GM23338 (cell line): ENCODE measurements around the gene RIMS3. TPM values are rescaled to one million over a fixed set of nuclear protein-coding genes. Genes with fewer than 3 reads are reported as not detected.

ENCODE experiments used
- ATAC-seq: fragments of 200-7000 bp; cut with Tn5 transposase; 3 replicates; pipeline ENCODE4 v1.9.1; 2020
- DNase-seq: peaks from one replicate; pipeline ENCODE4 v3.0.0-alpha.2; 2015; ENCODE audit warnings: low spot score
- H2AFZ ChIP-seq: fragments of 200-600 bp; sonication (generic); 2 replicates; pipeline ENCODE4 v1.8.0; 2016; ENCODE audit warnings: antibody characterized with exemption, mild to moderate bottlenecking, moderate library complexity
- H3F3A ChIP-seq: fragments of 200-600 bp; sonication (generic); replicated peaks from 2 replicates; pipeline ENCODE4 v1.8.0; 2017; ENCODE audit warnings: antibody characterized with exemption, mixed run types, low read depth
- H3K27ac ChIP-seq: fragments of 200-600 bp; sonication (generic); 2 replicates; pipeline ENCODE4 v1.6.1; 2016; ENCODE audit warnings: low read depth
- H3K27me3 ChIP-seq: fragments of 200-600 bp; sonication (generic); 2 replicates; pipeline ENCODE4 v1.8.0; 2016; ENCODE audit warnings: mild to moderate bottlenecking, mixed run types, moderate library complexity; ENCODE audit not compliant: insufficient read depth
- H3K36me3 ChIP-seq: fragments of 200-600 bp; sonication (generic); 2 replicates; pipeline ENCODE4 v1.8.0; 2016; ENCODE audit warnings: mild to moderate bottlenecking; ENCODE audit not compliant: insufficient read depth
- H3K4me1 ChIP-seq: fragments of 200-600 bp; sonication (generic); 2 replicates; pipeline ENCODE4 v1.8.0; 2016; ENCODE audit warnings: mild to moderate bottlenecking, moderate library complexity; ENCODE audit not compliant: insufficient read depth
- H3K4me2 ChIP-seq: fragments of 200-600 bp; sonication (generic); 2 replicates; pipeline ENCODE4 v1.7.1; 2017; ENCODE audit warnings: mixed run types
- H3K4me3 ChIP-seq: fragments of 200-600 bp; sonication (generic); 2 replicates; pipeline ENCODE4 v1.6.1; 2016; ENCODE audit warnings: mixed run types
- H3K79me2 ChIP-seq: fragments of 200-600 bp; sonication (generic); replicated peaks from 2 replicates; pipeline ENCODE4 v1.8.0; 2017; ENCODE audit warnings: mild to moderate bottlenecking; ENCODE audit not compliant: insufficient read depth
- H3K9me2 ChIP-seq: fragments of 200-600 bp; sonication (generic); 2 replicates; pipeline ENCODE4 v1.8.0; 2017; ENCODE audit not compliant: insufficient read depth
- H4K20me1 ChIP-seq: fragments of 200-600 bp; sonication (generic); replicated peaks from 2 replicates; pipeline ENCODE4 v1.8.0; 2017; ENCODE audit warnings: mild to moderate bottlenecking; ENCODE audit not compliant: insufficient read depth
- H3K27ac Mint-ChIP-seq: 2 replicates; pipeline ENCODE4 v1.8.0; 2020; ENCODE audit warnings: inconsistent platforms, mild to moderate bottlenecking, moderate library complexity, mixed read lengths
- H3K27me3 Mint-ChIP-seq: 3 replicates; pipeline ENCODE4 v1.8.0; 2022; ENCODE audit warnings: low read depth, mild to moderate bottlenecking, moderate library complexity, mixed read lengths, inconsistent platforms; ENCODE audit not compliant: insufficient read depth, poor library complexity
- H3K36me3 Mint-ChIP-seq: 3 replicates; pipeline ENCODE4 v1.8.0; 2021; ENCODE audit warnings: low read depth, mild to moderate bottlenecking, inconsistent platforms, moderate library complexity, mixed read lengths
- H3K4me1 Mint-ChIP-seq: 3 replicates; pipeline ENCODE4 v1.8.0; 2020; ENCODE audit warnings: mild to moderate bottlenecking, inconsistent platforms, mixed read lengths
- H3K4me3 Mint-ChIP-seq: 3 replicates; pipeline ENCODE4 v1.8.0; 2021; ENCODE audit warnings: moderate library complexity, mild to moderate bottlenecking, inconsistent platforms, mixed read lengths
- H3K9me3 Mint-ChIP-seq: 3 replicates; pipeline ENCODE4 v1.8.0; 2020; ENCODE audit warnings: moderate library complexity, mild to moderate bottlenecking, inconsistent platforms, mixed read lengths
- CREB1 ChIP-seq: fragments of 250-450 bp; sonication (Bioruptor Pico); IDR thresholded peaks from 2 replicates; pipeline ENCODE4 v1.5.0; 2020; ENCODE audit warnings: low read depth, mild to moderate bottlenecking, moderate library complexity
- EZH2 ChIP-seq: fragments of 200-600 bp; sonication (generic); IDR thresholded peaks from one replicate; pipeline ENCODE4 v1.8.0; 2017; ENCODE audit warnings: antibody characterized with exemption, mild to moderate bottlenecking, low read depth; ENCODE audit not compliant: unreplicated experiment
- POLR2AphosphoS5 ChIP-seq: IDR thresholded peaks from 2 replicates; pipeline ENCODE4 v1.6.1; 2016; ENCODE audit warnings: antibody characterized with exemption, low read depth
- STAT1 ChIP-seq: IDR thresholded peaks from one replicate; pipeline ENCODE4 v1.6.1; 2016; ENCODE audit warnings: antibody characterized with exemption; ENCODE audit not compliant: unreplicated experiment
- ZNF331 ChIP-seq: fragments of 250-450 bp; sonication (Bioruptor Pico); IDR thresholded peaks from 2 replicates; pipeline ENCODE4 v1.5.0; 2020; ENCODE audit warnings: low read depth, mild to moderate bottlenecking, moderate library complexity
- polyA plus RNA-seq: library from polyadenylated mRNA; unstranded; fragments of >200 nt; fragmentation: Nextera tagmentation; extraction: Ambion mirVana; gene quantifications from 2 replicates; pipeline ENCODE4 v1.2.1, GENCODE V29; 2016
- total RNA-seq: library from RNA; depleted of rRNA; stranded (reverse); fragments of >200 nt; shearing (Covaris generic); gene quantifications from 2 replicates; pipeline ENCODE4 v1.2.3, GENCODE V29; 2014
- TF ChIP-seq, protein P1 (sequence below): fragments of 250-450 bp; sonication (Bioruptor Pico); IDR thresholded peaks from 2 replicates; pipeline ENCODE4 v1.5.0; 2020; ENCODE audit warnings: mild to moderate bottlenecking, moderate library complexity
- TF ChIP-seq, protein P2 (sequence below), 2 experiments: fragments of 200-600 bp in 1 of 2; sonication (generic) in 1 of 2; conservative IDR thresholded peaks; 2 replicates each; pipeline versions ENCODE4 v1.5.1 to v1.6.1; 2016 to 2017; ENCODE audit warnings: antibody characterized with exemption in 2 of 2, low read depth in 2 of 2, mild to moderate bottlenecking in 2 of 2, moderate library complexity in 1 of 2

Gene RIMS3
- total and polyA plus RNA-seq, 2 experiments from 2014 or later, result 8.7 to 27.2 TPM

DNA sequence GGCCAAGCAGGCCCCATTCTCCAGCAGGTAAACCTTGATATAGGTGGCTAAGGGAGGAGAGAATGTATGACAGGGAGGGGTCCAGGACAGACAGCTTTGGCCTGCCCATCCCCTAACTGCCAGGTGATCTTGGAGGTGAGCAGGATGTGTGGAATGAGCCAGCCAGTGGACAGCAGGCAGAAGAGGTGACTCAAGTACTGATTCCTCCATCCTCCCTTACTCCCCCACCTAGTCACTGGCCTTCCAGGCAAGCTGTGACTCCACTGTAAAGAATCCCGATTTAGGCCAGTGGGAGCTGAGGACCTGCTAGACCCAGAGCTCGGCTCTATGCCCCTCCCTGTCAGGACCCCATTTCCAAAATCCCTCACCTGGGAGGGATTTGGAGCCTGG lies 36.6 kb downstream of the RIMS3 start (continued):
- TF ChIP-seq, protein P1, sequence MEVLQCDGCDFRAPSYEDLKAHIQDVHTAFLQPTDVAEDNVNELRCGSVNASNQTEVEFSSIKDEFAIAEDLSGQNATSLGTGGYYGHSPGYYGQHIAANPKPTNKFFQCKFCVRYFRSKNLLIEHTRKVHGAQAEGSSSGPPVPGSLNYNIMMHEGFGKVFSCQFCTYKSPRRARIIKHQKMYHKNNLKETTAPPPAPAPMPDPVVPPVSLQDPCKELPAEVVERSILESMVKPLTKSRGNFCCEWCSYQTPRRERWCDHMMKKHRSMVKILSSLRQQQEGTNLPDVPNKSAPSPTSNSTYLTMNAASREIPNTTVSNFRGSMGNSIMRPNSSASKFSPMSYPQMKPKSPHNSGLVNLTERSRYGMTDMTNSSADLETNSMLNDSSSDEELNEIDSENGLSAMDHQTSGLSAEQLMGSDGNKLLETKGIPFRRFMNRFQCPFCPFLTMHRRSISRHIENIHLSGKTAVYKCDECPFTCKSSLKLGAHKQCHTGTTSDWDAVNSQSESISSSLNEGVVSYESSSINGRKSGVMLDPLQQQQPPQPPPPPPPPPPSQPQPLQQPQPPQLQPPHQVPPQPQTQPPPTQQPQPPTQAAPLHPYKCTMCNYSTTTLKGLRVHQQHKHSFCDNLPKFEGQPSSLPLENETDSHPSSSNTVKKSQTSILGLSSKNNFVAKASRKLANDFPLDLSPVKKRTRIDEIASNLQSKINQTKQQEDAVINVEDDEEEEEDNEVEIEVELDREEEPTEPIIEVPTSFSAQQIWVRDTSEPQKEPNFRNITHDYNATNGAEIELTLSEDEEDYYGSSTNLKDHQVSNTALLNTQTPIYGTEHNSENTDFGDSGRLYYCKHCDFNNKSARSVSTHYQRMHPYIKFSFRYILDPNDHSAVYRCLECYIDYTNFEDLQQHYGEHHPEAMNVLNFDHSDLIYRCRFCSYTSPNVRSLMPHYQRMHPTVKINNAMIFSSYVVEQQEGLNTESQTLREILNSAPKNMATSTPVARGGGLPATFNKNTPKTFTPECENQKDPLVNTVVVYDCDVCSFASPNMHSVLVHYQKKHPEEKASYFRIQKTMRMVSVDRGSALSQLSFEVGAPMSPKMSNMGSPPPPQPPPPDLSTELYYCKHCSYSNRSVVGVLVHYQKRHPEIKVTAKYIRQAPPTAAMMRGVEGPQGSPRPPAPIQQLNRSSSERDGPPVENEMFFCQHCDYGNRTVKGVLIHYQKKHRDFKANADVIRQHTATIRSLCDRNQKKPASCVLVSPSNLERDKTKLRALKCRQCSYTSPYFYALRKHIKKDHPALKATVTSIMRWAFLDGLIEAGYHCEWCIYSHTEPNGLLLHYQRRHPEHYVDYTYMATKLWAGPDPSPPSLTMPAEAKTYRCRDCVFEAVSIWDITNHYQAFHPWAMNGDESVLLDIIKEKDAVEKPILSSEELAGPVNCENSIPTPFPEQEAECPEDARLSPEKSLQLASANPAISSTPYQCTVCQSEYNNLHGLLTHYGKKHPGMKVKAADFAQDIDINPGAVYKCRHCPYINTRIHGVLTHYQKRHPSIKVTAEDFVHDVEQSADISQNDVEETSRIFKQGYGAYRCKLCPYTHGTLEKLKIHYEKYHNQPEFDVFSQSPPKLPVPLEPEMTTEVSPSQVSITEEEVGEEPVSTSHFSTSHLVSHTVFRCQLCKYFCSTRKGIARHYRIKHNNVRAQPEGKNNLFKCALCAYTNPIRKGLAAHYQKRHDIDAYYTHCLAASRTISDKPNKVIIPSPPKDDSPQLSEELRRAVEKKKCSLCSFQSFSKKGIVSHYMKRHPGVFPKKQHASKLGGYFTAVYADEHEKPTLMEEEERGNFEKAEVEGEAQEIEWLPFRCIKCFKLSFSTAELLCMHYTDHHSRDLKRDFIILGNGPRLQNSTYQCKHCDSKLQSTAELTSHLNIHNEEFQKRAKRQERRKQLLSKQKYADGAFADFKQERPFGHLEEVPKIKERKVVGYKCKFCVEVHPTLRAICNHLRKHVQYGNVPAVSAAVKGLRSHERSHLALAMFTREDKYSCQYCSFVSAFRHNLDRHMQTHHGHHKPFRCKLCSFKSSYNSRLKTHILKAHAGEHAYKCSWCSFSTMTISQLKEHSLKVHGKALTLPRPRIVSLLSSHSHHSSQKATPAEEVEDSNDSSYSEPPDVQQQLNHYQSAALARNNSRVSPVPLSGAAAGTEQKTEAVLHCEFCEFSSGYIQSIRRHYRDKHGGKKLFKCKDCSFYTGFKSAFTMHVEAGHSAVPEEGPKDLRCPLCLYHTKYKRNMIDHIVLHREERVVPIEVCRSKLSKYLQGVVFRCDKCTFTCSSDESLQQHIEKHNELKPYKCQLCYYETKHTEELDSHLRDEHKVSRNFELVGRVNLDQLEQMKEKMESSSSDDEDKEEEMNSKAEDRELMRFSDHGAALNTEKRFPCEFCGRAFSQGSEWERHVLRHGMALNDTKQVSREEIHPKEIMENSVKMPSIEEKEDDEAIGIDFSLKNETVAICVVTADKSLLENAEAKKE, result no peak
- TF ChIP-seq POLR2AphosphoS5, result no peak

DNA sequence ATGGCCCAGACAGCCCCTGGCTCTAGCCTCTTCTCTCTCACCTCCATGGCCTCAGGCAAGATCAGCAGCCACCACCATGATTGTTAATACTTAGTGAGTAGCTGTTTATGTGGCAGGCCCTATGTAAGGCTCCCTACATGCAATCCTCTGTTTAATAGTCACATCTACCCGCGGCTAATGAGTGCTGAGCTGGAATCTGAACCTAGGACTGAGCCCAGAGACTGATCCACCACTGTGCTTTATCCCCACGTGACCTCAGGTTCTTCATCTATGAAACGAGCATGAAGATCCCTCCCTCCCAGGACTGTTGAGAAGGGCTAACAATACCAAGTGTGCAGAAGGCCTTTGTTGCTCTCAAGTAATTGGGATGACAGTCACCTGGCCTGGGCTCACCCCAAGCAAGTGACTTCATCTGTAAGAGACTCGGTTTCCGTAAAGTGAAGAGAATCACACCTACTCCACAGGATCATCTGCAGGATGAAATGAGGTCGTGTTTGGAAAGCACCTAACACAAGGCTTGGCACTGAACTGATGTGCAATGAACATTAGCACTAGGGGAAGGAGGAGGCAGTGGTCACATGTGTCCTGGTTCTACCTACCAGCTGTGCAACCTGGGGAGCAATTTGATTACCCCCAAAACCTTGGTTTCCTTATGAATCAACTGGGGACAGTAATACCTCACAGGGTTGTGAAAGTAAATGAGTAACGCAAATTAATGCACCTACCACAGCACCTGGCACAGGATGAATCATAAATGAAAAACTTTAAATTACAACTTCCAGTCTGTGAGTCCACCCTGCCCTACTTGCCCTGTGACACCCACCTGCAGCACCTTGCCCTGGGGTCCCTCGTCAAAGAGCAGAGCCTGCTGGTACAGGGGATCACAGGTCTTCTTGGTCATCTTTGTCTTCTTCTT lies 37.2 kb downstream of the RIMS3 start:
- Mint-ChIP-seq H3K4me3 (no peak overlapping the region), H3K9me3 (no peaks in the 10 kb centered on the region), H3K4me1 (no peaks in the 10 kb centered on the region), H3K36me3 (no peaks in the 10 kb centered on the region; the same call in 2 of the 3 replicates), H3K27ac (no peak overlapping the region), H3K27me3 (peaks cover 7% of the 10 kb centered on the region)
- Histone ChIP-seq H3K36me3 (no peaks in the 10 kb centered on the region), H2AFZ (no peak overlapping the region), H3K79me2 (no peaks in the 10 kb centered on the region), H4K20me1 (no peaks in the 10 kb centered on the region), H3K4me2 (no peak overlapping the region), H3F3A (no peaks in the 10 kb centered on the region), H3K27me3 (no peaks in the 10 kb centered on the region), H3K9me2 (no peaks in the 10 kb centered on the region), H3K4me1 (no peaks in the 10 kb centered on the region), H3K4me3 (no peak overlapping the region), H3K27ac (no peak overlapping the region)
- TF ChIP-seq, protein P2, sequence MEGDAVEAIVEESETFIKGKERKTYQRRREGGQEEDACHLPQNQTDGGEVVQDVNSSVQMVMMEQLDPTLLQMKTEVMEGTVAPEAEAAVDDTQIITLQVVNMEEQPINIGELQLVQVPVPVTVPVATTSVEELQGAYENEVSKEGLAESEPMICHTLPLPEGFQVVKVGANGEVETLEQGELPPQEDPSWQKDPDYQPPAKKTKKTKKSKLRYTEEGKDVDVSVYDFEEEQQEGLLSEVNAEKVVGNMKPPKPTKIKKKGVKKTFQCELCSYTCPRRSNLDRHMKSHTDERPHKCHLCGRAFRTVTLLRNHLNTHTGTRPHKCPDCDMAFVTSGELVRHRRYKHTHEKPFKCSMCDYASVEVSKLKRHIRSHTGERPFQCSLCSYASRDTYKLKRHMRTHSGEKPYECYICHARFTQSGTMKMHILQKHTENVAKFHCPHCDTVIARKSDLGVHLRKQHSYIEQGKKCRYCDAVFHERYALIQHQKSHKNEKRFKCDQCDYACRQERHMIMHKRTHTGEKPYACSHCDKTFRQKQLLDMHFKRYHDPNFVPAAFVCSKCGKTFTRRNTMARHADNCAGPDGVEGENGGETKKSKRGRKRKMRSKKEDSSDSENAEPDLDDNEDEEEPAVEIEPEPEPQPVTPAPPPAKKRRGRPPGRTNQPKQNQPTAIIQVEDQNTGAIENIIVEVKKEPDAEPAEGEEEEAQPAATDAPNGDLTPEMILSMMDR (conservative IDR thresholded peaks at IDR 0.05; ENCODE audit: low read depth in 2 of 2), result no peak
- TF ChIP-seq ZNF331 (CRISPR knock-in tag) (no peak), CREB1 (CRISPR knock-in tag) (no peak), EZH2 (no peak), STAT1 (no peak), POLR2AphosphoS5 (no peak)
- DNase-seq, result no peak
- no peak for ATAC-seq
